HFF-Myc (cell line): ENCODE measurements around the gene TMEM140.

ENCODE experiments used
- DNase-seq: peaks from one replicate; pipeline ENCODE4 v3.0.0-alpha.2; 2011; ENCODE audit warnings: low read depth; ENCODE audit errors: extremely low read depth
- H3K4me3 ChIP-seq: replicated peaks from 2 replicates; pipeline ENCODE4 v1.5.1; 2011; ENCODE audit warnings: low read depth, mild to moderate bottlenecking, control low read depth, low read length
- TF ChIP-seq, protein P1 (sequence below): IDR thresholded peaks from 2 replicates; pipeline ENCODE4 v1.5.1; 2012; ENCODE audit warnings: mild to moderate bottlenecking, low read depth, low read length, control low read depth; ENCODE audit errors: missing control alignments

The TMEM140 gene

GRCh38 chr7:135174941-135175340 is 27.1 kb downstream of the TMEM140 start:
- TF ChIP-seq, protein P1, sequence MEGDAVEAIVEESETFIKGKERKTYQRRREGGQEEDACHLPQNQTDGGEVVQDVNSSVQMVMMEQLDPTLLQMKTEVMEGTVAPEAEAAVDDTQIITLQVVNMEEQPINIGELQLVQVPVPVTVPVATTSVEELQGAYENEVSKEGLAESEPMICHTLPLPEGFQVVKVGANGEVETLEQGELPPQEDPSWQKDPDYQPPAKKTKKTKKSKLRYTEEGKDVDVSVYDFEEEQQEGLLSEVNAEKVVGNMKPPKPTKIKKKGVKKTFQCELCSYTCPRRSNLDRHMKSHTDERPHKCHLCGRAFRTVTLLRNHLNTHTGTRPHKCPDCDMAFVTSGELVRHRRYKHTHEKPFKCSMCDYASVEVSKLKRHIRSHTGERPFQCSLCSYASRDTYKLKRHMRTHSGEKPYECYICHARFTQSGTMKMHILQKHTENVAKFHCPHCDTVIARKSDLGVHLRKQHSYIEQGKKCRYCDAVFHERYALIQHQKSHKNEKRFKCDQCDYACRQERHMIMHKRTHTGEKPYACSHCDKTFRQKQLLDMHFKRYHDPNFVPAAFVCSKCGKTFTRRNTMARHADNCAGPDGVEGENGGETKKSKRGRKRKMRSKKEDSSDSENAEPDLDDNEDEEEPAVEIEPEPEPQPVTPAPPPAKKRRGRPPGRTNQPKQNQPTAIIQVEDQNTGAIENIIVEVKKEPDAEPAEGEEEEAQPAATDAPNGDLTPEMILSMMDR = no peak
- no peak for DNase-seq
- no peak overlapping the region for H3K4me3 ChIP-seq

DNA sequence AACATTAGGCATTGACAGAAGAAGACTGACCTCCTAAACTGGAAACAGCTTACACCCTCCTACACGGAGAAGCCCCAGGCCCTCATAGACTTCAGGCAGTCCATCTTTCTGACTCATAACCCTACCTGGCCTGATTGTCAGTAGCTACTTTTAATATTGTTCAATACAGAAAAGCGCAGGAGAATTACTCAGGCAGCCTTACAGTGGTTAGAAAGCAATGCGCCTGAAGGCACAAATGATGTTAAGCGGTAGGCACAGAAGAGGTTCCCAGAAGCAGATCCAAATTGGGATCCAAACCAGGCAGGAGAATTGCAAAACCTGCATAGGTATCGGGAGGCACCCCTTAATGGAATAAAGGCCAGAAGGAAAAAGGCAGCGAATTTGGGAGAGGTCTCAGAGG is 28.1 kb downstream of the TMEM140 start:
- no peak for DNase-seq
- no peak overlapping the region for H3K4me3 ChIP-seq

GRCh38 chr7:135177028-135177696 is 29.3 kb downstream of the TMEM140 start:
- H3K4me3 ChIP-seq = no peak overlapping the region
- DNase-seq = no peak
- TF ChIP-seq, protein P1 = no peak

More for the DNA sequence above, 28.1 kb downstream of the TMEM140 start:
- TF ChIP-seq, protein P1 = no peak

DNA sequence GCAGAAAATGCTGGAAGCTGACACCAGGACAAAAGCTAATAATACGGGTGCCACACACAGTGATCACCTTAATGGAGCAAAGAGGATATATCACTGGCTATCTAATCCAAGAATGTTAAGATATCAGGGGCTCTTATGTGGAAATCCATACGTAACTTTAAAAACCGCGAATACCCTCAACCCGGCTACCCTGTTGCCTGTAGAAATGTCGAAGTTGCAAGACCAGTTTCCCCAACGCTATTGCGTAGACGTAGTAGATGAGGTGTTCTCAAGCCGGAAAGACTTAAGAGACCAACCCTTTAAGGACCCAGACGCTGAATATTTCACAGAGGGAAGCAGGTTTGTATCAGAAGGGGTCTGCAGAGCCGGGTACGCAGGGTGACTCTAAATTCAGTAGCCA is 30.5 kb downstream of the TMEM140 start:
- H3K4me3 ChIP-seq = no peak overlapping the region
- TF ChIP-seq, protein P1 = no peak
- no peak for DNase-seq

DNA sequence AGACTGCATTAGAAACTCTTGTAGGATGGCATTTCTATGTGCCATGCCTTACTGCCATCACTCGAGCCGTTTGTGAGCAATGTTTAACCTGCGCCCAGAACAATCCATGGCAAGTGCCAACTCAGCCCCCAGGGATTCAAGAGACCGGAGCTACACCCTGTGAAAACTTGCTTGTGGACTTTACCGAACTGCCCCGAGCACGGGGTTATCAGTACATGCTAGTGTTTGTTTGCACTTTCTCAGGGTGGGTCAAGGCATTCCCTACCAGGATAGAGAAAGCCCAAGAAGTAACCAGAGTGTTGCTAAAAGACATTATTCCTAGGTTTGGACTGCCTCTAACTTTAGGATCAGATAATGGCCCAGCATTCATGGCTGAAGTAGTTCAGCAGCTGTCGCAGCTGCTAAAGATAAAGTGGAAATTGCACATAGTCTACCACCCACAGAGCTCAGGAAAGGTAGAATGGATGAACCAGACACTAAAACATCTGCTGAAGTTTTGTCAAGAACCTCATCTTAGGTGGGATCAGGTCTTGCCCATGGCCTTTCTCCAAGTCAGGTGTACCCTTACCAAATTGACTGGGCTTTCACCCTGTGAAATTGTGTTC is 31.6 kb downstream of the TMEM140 start:
- no peak for DNase-seq
- TF ChIP-seq, protein P1 = no peak
- H3K4me3 ChIP-seq = no peak overlapping the region

GRCh38 chr7:135180122-135180521 is 32.2 kb downstream of the TMEM140 start:
- no peak overlapping the region for H3K4me3 ChIP-seq
- no peak for DNase-seq

More at GRCh38 chr7:135180122-135180521, 32.2 kb downstream of the TMEM140 start:
- TF ChIP-seq, protein P1 = no peak
